ENCODE measurements around the gene ARHGAP19.

Gene ARHGAP19

GRCh38 chr10:97291357-97292096 lies 910 bp downstream of the ARHGAP19 start:
- peak overlapping the region; percentile 93 for H3K27ac ChIP-seq
- no peak for TF ChIP-seq ZFX (IDR thresholded peaks at IDR 0.05)
- no peak for TF ChIP-seq CTCF (conservative IDR thresholded peaks at IDR 0.05)

- H3K27ac ChIP-seq, result peak overlapping the region; percentile 93
These were observed 1.7 kb downstream of the ARHGAP19 start for GRCh38 chr10:97290576-97291356.

- peak overlapping the region; percentile 93 for H3K27ac ChIP-seq
These were observed 2.4 kb downstream of the ARHGAP19 start for GRCh38 chr10:97290076-97290475.

- no peak overlapping the region for H3K27ac ChIP-seq
- no peak for TF ChIP-seq ZFX (IDR thresholded peaks at IDR 0.05)
- no peak for TF ChIP-seq CTCF (conservative IDR thresholded peaks at IDR 0.05)
These were observed 11.7 kb downstream of the ARHGAP19 start for GRCh38 chr10:97280783-97281182.

GRCh38 chr10:97279121-97279815 lies 13.2 kb downstream of the ARHGAP19 start:
- no peak overlapping the region for H3K27ac ChIP-seq
- TF ChIP-seq ZFX (IDR thresholded peaks at IDR 0.05) (no peak), CTCF (conservative IDR thresholded peaks at IDR 0.05) (no peak)

- TF ChIP-seq CTCF (conservative IDR thresholded peaks at IDR 0.05) (peak; percentile 86), ZFX (IDR thresholded peaks at IDR 0.05) (no peak)
- no peak overlapping the region for H3K27ac ChIP-seq
These were observed 13.9 kb downstream of the ARHGAP19 start for GRCh38 chr10:97278491-97278989.

GRCh38 chr10:97277551-97277950 lies 14.9 kb downstream of the ARHGAP19 start:
- no peak overlapping the region for H3K27ac ChIP-seq
- TF ChIP-seq CTCF (conservative IDR thresholded peaks at IDR 0.05) (no peak), ZFX (IDR thresholded peaks at IDR 0.05) (no peak)

GRCh38 chr10:97274828-97275227 lies 17.6 kb downstream of the ARHGAP19 start:
- H3K27ac ChIP-seq, result no peak overlapping the region
- TF ChIP-seq ZFX (IDR thresholded peaks at IDR 0.05) (no peak), CTCF (conservative IDR thresholded peaks at IDR 0.05) (no peak)
